Measurements from ENCODE around the gene KIF16B. TPM values are rescaled to one million over a fixed set of nuclear protein-coding genes. Genes with fewer than 3 reads are reported as not detected.

KIF16B gene
- total and polyA plus RNA-seq, 9 of the 15 experiments (the other 6 are each of a cell fraction or from before 2014, with no cell fraction given), result 1.00 to 10.6 (median 8.5) TPM

DNA sequence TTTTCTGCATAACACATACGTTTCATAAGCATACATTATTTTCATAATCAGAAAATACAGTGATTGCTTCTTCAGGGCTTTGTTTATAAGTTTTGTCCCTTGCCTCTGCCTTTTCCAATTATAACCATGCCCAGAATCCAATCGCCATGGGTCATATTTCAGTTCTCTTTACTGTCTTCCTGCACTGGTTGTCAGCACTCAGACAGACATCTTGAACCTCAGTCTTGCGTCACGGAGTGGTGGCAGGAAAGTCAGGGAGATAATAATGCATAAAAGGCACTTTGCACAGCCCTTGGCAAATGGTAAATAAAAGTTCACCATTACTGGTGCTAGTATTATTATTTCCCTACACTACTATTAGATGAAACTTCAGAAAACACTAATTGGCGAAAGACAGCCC lies 7.2 kb downstream of the KIF16B start:
- DNase-seq (ENCODE audit: extremely low read depth in 1 of 4, low spot score in 3 of 4), result no peak
- intact Hi-C loops (cut with micrococcal nuclease), result no loop called here
- ChIA-PET CTCF (ENCODE audit: low intra/inter-chr PET ratio) (no interaction called here), POLR2A (interaction anchor here (0.6 kb wide), 1 partner anchor 325 kb away, joined by 3 read pairs; no protein-coding TSS in a partner anchor)
- no TSS peak for BruUV-seq (replicated peaks)
- 70% methylated on average over 5 of the region's 5 CpGs for WGBS (ENCODE audit: insufficient coverage, low coverage, missing lambda C conversion rate)
- Histone ChIP-seq H3K27ac (ENCODE audit: extremely low read depth, low read depth, low read length) (no peak overlapping the region), H3K4me2 (ENCODE audit: insufficient read depth, low read length) (no peak overlapping the region), H3K4me1 (replicated peaks in 1 of 2; ENCODE audit: control insufficient read depth in 2 of 2, insufficient read depth in 2 of 2, low read length in 2 of 2) (no peaks in the 10 kb centered on the region; a peak in 1 of 5 replicates), H3K9me3 (replicated peaks; ENCODE audit: control insufficient read depth, insufficient read depth, low read depth, low read length) (no peaks in the 10 kb centered on the region), H3K4me3 (no peak overlapping the region), H3K9me1 (ENCODE audit: control insufficient read depth, insufficient read depth, low read length) (no peaks in the 10 kb centered on the region), H4K20me1 (replicated peaks; ENCODE audit: control insufficient read depth, insufficient read depth, low read length) (no peaks in the 10 kb centered on the region; the same call in 1 of the 2 replicates), H3K27me3 (ENCODE audit: control insufficient read depth in 2 of 2, insufficient read depth in 2 of 2, low read length in 2 of 2) (no peaks in the 10 kb centered on the region), H2AFZ (ENCODE audit: low read depth, low read length) (no peak overlapping the region), H3K79me2 (ENCODE audit: control insufficient read depth, insufficient read depth, low read length) (peaks cover 15% of the 10 kb centered on the region; the same call in 1 of the 3 replicates), H3K36me3 (ENCODE audit: control insufficient read depth, insufficient read depth, low read length) (no peaks in the 10 kb centered on the region; the same call in 2 of the 3 replicates), H3K9ac (ENCODE audit: insufficient read depth in 1 of 2, low read depth in 2 of 2, low read length in 2 of 2) (no peak overlapping the region)
- in situ Hi-C loops (cut with MboI), result no loop called here
- ATAC-seq, result no peak
- TF ChIP-seq ZSCAN29 (IDR thresholded peaks at IDR 0.05) (no peak), ZNF76 (CRISPR knock-in tag; IDR thresholded peaks at IDR 0.05; ENCODE audit: borderline replicate concordance) (no peak), ZNF785 (CRISPR knock-in tag; IDR thresholded peaks at IDR 0.05) (no peak), ZBTB12 (CRISPR knock-in tag; IDR thresholded peaks at IDR 0.05) (no peak), STAG1 (CRISPR knock-in tag; IDR thresholded peaks at IDR 0.05; ENCODE audit: borderline replicate concordance) (no peak), ZNF707 (CRISPR knock-in tag; conservative IDR thresholded peaks at IDR 0.05) (no peak), ZNF561 (CRISPR knock-in tag; conservative IDR thresholded peaks at IDR 0.05) (no peak), GTF2E2 (tag; IDR thresholded peaks at IDR 0.05) (no peak), ZNF217 (CRISPR knock-in tag; IDR thresholded peaks at IDR 0.05) (no peak), EP300 (IDR thresholded peaks at IDR 0.05; ENCODE audit: low read length) (no peak), ZSCAN32 (CRISPR knock-in tag; IDR thresholded peaks at IDR 0.05) (no peak), IFI16 (CRISPR knock-in tag; IDR thresholded peaks at IDR 0.05) (no peak), ZFP1 (CRISPR knock-in tag; IDR thresholded peaks at IDR 0.05) (no peak), FOXA1 (IDR thresholded peaks at IDR 0.05; ENCODE audit: borderline replicate concordance) (no peak), KDM4B (IDR thresholded peaks at IDR 0.05; ENCODE audit: borderline replicate concordance in 2 of 2, low read depth in 1 of 2) (no peak)
- TF ChIP-seq, protein P1, sequence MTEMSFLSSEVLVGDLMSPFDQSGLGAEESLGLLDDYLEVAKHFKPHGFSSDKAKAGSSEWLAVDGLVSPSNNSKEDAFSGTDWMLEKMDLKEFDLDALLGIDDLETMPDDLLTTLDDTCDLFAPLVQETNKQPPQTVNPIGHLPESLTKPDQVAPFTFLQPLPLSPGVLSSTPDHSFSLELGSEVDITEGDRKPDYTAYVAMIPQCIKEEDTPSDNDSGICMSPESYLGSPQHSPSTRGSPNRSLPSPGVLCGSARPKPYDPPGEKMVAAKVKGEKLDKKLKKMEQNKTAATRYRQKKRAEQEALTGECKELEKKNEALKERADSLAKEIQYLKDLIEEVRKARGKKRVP (CRISPR knock-in tag; IDR thresholded peaks at IDR 0.05), result no peak
- TF ChIP-seq, protein P2, sequence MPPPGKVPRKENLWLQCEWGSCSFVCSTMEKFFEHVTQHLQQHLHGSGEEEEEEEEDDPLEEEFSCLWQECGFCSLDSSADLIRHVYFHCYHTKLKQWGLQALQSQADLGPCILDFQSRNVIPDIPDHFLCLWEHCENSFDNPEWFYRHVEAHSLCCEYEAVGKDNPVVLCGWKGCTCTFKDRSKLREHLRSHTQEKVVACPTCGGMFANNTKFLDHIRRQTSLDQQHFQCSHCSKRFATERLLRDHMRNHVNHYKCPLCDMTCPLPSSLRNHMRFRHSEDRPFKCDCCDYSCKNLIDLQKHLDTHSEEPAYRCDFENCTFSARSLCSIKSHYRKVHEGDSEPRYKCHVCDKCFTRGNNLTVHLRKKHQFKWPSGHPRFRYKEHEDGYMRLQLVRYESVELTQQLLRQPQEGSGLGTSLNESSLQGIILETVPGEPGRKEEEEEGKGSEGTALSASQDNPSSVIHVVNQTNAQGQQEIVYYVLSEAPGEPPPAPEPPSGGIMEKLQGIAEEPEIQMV (tag; conservative IDR thresholded peaks at IDR 0.05; ENCODE audit: low read depth), result no peak
- TF ChIP-seq, protein P3, sequence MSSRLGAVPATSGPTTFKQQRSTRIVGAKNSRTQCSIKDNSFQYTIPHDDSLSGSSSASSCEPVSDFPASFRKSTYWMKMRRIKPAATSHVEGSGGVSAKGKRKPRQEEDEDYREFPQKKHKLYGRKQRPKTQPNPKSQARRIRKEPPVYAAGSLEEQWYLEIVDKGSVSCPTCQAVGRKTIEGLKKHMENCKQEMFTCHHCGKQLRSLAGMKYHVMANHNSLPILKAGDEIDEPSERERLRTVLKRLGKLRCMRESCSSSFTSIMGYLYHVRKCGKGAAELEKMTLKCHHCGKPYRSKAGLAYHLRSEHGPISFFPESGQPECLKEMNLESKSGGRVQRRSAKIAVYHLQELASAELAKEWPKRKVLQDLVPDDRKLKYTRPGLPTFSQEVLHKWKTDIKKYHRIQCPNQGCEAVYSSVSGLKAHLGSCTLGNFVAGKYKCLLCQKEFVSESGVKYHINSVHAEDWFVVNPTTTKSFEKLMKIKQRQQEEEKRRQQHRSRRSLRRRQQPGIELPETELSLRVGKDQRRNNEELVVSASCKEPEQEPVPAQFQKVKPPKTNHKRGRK (tag; IDR thresholded peaks at IDR 0.05), result no peak
- no peak for FAIRE-seq
